Right hindlimb (tissue), 1 donor: ENCODE measurements around the gene RXRB.
A peak's percentile ranks its signal among the peaks of the same experiment; 100 is the strongest.

ENCODE experiments used
- DNase-seq: peaks from one replicate; pipeline ENCODE4 v3.0.0-alpha.2; 2018

RXRB gene

DNA sequence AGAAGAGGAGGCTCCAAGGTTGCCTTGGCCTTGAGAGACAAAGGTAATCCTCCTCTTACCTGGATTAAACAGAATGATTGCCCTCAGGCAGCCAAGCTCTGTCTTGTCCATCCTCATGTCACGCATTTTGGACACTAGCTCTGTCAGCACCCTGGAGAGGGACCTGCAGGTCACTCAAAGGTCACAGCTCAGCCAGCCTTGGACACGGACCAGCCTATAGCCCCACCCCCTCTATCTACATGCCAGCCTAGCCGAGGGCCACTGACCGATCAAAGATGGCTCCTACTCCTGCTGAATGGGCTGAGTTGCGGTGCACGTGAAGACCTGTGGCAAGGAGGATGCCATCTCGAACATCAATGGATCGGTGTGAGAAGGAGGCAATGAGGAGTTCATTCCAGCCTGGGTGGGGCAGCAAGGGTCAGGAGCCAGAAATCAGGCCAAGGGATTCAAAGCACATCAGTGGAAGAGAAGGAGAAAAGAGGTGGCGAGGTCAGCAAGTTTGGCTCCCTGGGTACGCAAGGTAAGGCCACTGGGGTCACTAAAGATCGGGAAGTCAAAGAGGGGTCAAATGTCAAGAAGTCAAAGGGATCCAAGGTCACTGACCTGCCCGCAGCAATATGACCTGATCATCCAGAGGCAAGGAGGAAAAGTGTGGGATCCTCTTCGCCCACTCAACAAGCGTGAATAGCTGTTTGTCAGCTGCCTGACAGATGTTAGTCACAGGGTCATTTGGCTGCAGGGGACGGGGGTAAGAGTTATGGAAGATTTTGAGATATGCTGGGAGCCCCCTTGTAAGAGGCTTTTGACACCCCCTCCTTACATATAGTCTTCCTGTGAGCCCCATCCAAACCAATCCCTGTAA lies 4.9 kb downstream of the RXRB start:
- DNase-seq, result peak; percentile 20

DNA sequence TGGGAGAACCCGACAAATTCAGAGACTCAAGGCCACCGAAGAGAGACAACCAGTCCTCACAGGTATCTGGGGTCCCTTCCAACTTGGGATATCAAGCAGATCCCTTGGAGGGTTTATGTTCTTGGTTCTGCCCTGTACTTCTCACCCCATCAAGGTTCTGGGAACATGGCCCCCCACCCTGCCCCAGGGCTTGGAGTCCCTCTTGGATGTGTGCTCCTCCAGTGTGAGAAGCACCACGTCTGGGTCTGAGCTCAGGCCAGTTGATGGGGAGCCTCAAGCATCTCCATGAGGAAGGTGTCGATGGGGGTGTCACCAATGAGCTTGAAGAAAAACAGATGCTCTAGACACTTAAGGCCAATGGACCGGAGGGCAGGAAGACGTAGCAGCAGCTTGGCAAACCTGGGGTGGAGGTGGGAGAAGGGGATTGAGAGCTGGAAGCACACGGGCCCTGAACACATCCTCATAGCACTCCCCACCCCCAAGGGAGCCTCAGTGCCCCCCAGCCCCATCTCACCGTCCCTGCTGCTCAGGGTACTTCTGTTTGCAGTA lies 6.0 kb downstream of the RXRB start:
- DNase-seq, result no peak

- DNase-seq, result no peak
These were observed 6.8 kb downstream of the RXRB start for GRCh38 chr6:33193619-33194018.

DNA sequence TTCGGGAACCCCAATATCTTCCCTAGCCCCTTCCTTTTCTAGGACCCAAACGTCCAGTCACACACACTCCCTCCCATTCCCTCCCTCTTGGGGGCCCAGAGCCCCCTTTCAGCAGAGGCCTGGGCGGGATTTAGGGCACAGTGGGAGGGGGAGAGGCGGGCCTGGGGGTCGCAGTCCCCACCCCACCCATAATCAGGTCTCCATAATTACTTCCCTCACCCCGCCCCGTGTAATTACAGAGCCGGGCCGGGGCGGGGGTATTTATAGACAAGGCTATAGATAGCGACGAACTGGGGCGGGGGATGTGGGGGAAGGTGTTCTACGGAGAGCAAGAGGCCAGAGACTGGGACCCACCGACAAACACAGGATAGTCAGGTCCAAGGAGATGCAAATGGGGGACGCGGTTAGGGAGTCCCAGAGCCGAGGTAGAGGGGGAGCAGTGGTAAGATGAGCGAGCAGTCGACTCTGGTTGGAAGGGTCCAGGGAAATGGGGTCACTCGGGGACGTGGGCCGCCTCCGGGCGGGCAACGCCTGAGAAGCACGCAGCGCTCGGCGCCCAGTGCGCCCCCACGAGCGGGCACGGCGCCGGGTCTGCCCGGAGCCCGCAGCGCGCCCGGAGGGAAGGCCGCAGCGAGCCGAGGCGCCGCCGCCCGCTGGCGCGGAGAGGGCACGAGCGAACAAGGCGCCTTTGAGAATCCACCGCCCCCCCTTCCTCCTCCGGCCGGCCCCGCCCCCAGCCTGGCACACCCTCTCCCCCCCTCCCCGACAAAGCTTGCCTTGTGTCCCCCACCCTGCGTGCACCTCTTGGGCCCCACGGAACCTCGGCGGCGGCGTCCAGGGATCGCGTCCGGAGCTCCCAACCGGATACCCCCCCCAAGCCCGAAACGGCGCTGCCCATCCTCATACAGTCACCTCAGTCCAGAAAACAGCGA lies 7.5 kb downstream of the RXRB start:
- DNase-seq, result peak; percentile 72

DNA sequence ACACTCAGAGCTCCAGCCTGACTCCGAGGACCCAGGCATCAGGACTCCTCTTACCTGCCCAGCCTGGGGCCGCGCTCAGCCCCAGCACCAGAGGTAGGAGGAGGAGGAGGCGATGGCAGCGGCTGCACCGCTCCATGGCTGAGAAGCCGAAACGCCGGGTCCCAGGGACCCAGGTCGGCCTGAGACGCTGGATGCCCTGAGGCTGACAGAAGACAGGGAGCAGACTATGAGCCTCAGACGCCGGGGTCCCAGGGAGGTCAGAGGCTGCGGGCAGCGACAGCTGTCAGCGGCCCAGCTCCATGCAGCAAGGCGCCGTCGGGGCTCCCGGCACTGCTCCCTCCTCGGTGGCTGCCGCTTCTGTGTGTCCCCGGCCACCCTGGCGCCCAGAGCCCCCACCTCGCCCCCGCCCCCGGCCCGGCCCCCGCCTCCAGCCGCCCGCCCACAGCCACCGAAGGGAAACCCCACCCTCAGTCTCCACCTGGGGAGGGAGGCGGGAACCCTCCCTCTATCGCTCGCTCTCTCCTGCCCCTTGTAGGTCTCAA lies 8.3 kb downstream of the RXRB start, which contains the start of gene COL11A2:
TSS of gene COL11A2 (minus strand) at position 363 of the 542 bp plus-strand sequence. CDS start at position 136, 227 bp downstream.
- peak; percentile 63 for DNase-seq

GRCh38 chr6:33191383-33192104 lies 8.9 kb downstream of the RXRB start:
- peak; percentile 72 for DNase-seq

- DNase-seq, result peak; percentile 65
These were observed 9.9 kb downstream of the RXRB start for GRCh38 chr6:33190504-33191107.

GRCh38 chr6:33189625-33190448 lies 10.6 kb downstream of the RXRB start:
- DNase-seq, result peak; percentile 65

DNA sequence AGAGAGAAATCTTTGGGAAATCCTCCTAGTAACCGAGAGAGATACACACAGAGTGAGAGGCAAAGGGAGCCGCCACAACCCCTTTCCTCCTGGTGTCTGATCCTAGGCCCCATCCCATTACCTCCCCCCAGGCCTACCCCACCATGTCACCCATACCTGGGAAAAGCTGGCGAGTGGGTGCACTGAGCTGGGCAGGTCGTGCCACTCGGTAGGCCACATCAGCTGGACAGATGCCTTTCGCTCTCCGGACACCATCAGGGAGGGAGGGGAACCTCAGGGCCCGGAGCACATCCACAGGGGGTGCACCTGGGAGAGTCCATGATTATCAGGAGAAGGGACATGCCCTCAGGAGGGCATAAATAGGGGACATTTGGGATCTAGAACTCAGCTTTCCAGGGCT lies 11.3 kb downstream of the RXRB start:
- no peak for DNase-seq

DNA sequence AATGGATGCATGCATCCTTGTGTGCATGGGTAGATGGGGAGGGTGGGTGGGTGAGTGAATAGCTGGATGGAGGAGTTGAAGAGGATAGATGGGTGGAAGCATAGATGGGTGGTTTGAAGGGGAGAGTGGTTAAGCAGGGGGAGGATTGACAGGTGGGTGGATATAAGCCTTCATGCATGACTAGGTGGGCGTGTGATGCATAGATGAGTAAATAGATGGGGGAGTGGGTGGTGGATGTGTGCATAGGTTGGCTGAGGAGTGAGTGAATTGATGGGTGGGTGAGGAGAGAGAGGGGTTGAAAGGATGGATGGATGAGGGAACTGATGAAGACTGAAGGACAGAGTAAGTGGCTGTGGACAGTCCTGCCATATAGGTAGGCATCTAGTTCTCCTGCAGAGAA lies 12.7 kb downstream of the RXRB start:
- no peak for DNase-seq

GRCh38 chr6:33185654-33186187 lies 14.7 kb downstream of the RXRB start:
- no peak for DNase-seq

DNA sequence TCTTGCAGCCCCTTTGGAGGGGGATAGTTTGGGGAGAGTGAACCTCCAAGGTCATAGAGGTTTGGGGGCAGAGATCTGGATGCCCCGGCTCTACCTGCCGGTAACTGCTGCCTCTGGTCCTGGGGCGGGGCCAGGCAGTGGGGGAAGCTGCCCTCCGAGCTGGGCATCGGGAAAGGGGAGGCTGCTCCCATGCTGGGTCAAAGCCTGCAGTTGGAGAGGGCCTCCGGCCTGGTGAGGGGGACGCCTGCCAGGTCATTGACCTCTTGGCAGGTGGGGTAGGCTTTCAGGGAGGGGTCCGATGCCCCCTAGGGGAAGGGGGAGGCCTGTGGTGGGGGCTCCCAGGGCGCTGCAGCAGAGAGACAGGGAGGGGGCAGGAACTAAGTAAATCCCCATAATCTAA lies 15.3 kb downstream of the RXRB start:
- no peak for DNase-seq

GRCh38 chr6:33183071-33183683 lies 17.3 kb downstream of the RXRB start:
- DNase-seq, result no peak

DNA sequence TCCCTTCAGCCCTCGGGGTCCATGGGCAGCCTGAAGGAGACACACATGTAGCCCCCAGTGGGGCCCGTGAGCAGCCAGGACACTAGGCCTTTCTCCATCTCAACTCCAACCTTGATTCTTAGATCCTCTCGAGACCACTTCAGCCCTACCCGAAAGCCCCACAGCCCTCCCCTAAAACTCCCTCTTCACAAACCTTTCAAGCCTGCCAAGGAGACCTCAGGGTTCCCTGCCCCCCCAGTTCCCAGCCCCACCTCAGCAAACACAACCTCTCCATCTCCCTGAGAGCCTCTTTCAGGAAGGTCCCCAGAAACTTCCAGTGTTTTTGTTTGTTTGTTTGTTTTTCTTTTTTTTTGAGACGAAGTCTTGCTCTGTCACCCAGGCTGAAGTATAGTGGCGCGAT lies 19.3 kb downstream of the RXRB start:
- DNase-seq, result no peak

GRCh38 chr6:33178755-33179475 lies 21.6 kb downstream of the RXRB start:
- DNase-seq, result no peak

DNA sequence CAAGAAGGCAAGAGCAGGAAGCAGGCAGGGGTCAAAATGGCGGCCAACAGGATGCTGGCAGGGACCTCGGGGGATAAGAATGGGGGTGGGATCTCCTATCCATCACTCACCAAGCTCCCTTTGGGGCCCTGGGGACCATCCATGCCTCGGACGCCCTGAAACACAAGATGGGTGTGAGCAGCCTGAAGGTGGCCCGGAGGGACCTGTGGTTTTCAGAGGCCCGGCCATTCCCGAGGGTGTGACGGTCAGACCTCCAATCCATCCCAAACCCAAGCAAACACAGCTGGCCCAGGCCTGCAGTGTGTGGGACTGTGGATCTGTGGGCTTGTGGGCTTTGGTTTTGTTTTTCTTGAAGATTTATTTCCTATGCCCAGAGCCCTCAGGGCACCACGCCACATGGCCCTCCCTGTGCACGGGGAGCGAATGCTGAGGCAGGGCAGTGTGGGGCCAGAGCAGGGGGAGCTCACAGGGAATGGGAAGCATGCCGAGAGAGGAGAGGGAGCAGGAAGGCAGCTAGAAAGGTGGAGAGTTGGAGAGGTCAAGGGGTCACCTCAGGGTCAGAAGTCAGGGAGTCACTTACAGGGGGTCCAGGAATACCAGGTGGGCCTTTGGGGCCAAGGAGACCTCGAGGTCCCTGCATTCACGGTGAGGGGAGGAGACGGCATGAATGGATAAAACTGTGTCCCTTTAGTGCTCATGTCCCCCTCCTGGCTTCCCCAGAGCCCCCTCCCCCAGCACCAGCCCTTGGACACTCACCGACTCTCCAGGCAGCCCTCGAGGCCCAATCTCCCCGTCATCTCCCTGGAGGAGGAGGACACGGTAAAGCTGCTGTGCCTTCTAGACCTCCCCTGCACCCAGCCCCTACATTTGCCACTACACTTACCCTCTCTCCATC lies 22.7 kb downstream of the RXRB start:
- peak; percentile 75 for DNase-seq

GRCh38 chr6:33176906-33177305 lies 23.6 kb downstream of the RXRB start:
- no peak for DNase-seq

GRCh38 chr6:33175436-33176069 lies 24.9 kb downstream of the RXRB start:
- peak; percentile 13 for DNase-seq
